Umbilical cord (tissue), 2 donors: ENCODE measurements around the gene CDC42BPB. TPM values are rescaled to one million over a fixed set of nuclear protein-coding genes. Genes with fewer than 3 reads are reported as not detected.

Experiments
- DNase-seq: peaks from one replicate; pipeline ENCODE4 v3.0.0-alpha.2; 2015; ENCODE audit warnings: low spot score
- total RNA-seq: library from RNA; depleted of rRNA; stranded (reverse); fragments of >200 nt; gene quantifications from one replicate; pipeline ENCODE4 v1.2.3, GENCODE V29; 2014; ENCODE audit warnings: low replicate concordance; ENCODE audit not compliant: insufficient read depth

The CDC42BPB gene
- total RNA-seq, 1 donor from 2014 or later: 99.7 TPM

- DNase-seq: no peak
These were observed 63.8 kb downstream of the CDC42BPB start for GRCh38 chr14:102993523-102993922.

GRCh38 chr14:102991376-102991775 lies 66.0 kb downstream of the CDC42BPB start:
- no peak for DNase-seq

GRCh38 chr14:102988054-102988453 lies 69.3 kb downstream of the CDC42BPB start:
- no peak for DNase-seq

- no peak for DNase-seq
These were observed 70.4 kb downstream of the CDC42BPB start for GRCh38 chr14:102986810-102987579.

GRCh38 chr14:102985665-102986064 lies 71.7 kb downstream of the CDC42BPB start:
- no peak for DNase-seq

- DNase-seq: no peak
These were observed 72.8 kb downstream of the CDC42BPB start for GRCh38 chr14:102984336-102985102.

- DNase-seq: no peak
These were observed 73.9 kb downstream of the CDC42BPB start for GRCh38 chr14:102983496-102983895.

GRCh38 chr14:102982852-102983470 lies 74.4 kb downstream of the CDC42BPB start:
- no peak for DNase-seq

- DNase-seq: no peak
These were observed 76.9 kb downstream of the CDC42BPB start for GRCh38 chr14:102980409-102980810.

GRCh38 chr14:102979406-102979805 lies 77.9 kb downstream of the CDC42BPB start:
- no peak for DNase-seq

- DNase-seq: no peak
These were observed 79.9 kb downstream of the CDC42BPB start for GRCh38 chr14:102977475-102977874.

GRCh38 chr14:102975662-102976061 lies 81.7 kb downstream of the CDC42BPB start:
- DNase-seq: no peak

GRCh38 chr14:102973706-102974285 lies 83.6 kb downstream of the CDC42BPB start:
- no peak for DNase-seq

- no peak for DNase-seq
These were observed 85.3 kb downstream of the CDC42BPB start for GRCh38 chr14:102971836-102972606.

- DNase-seq: no peak
These were observed 86.0 kb downstream of the CDC42BPB start for GRCh38 chr14:102971314-102971713.

GRCh38 chr14:102970496-102970895 lies 86.9 kb downstream of the CDC42BPB start:
- DNase-seq: no peak

- no peak for DNase-seq
These were observed 87.4 kb downstream of the CDC42BPB start for GRCh38 chr14:102969901-102970300.

GRCh38 chr14:102969060-102969791 lies 88.1 kb downstream of the CDC42BPB start:
- DNase-seq: no peak

GRCh38 chr14:102968306-102968705 lies 89.0 kb downstream of the CDC42BPB start:
- no peak for DNase-seq

GRCh38 chr14:102967506-102967795 lies 89.9 kb downstream of the CDC42BPB start:
- DNase-seq: no peak
